ENCODE data around the gene KNSTRN.

Gene KNSTRN

GRCh38 chr15:40345867-40346578, 36.5 kb upstream of the KNSTRN start:
- peak overlapping the region; percentile 74 to 96 for H3K9ac ChIP-seq (ENCODE audit: low read depth in 1 of 2, low read length in 2 of 2)
- peaks cover 78 to 86% of the 10 kb centered on the region in 2 donors for H3K4me1 ChIP-seq (ENCODE audit: control insufficient read depth in 2 of 2, insufficient read depth in 2 of 2, low read length in 2 of 2)
- peak overlapping the region; percentile 100 for H3K27ac ChIP-seq (ENCODE audit: low read depth in 2 of 2, low read length in 2 of 2)
- no peaks in the 10 kb centered on the region for H3K27me3 ChIP-seq (ENCODE audit: control insufficient read depth in 2 of 2, insufficient read depth in 2 of 2, low read length in 2 of 2)
- peak overlapping the region; percentile 37 to 56 for H3K4me3 ChIP-seq (ENCODE audit: low read length in 2 of 2)
- no peaks in the 10 kb centered on the region for H3K9me3 ChIP-seq (ENCODE audit: control insufficient read depth in 2 of 2, low read length in 2 of 2)
- no peaks in the 10 kb centered on the region for H3K36me3 ChIP-seq (ENCODE audit: control insufficient read depth in 2 of 2, insufficient read depth in 2 of 2, low read length in 2 of 2)

DNA sequence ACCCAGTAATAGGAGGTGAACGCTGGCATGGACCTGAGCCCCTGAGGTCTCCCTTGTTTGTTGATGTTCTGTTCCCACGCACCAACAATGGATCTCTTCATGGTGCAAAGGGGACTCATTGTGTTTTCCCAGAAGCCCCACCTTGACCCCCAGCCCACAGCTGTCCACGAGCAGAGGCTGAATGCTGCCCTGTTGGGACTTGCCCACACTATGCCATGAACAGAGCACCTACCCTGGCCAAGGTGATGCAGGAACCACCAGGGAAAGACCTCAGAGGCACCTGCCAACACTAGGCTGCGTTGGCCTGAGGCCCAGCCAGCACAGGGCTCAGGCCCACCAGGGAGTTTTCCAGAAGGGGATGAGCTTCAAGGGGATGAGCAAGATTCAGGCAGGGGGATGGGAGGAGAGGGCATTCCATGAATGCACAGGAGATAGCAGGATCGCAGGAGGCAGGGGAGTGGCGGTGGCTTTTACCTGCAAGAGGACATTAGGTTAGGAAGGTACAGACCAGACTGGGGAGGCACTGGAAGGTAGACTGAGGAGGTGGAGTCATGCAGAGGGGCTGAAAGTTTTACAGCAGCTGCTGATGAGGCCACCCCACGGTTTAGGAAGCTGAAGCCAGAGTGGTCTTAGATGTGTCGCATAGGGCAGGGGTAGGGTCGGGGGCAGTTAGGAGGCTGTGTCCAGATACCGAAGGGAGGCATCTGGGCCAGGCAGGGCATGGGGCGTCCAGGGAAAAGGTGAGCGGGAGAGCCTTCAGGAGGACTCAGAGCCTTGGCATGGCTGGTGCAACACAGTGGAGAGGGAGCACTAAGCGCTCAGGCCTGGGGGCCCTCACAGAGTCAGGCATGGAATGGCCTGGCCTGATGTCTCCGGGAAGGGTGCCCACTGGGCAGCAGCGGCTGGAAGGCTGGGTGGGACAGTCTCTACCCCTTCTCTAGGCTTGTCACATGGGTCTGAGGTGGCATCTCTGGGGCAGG, 35.7 kb upstream of the KNSTRN start:
- H3K4me1 ChIP-seq (ENCODE audit: control insufficient read depth in 2 of 2, insufficient read depth in 2 of 2, low read length in 2 of 2), result peaks cover 70 to 78% of the 10 kb centered on the region in 2 donors
- no peaks in the 10 kb centered on the region for H3K9me3 ChIP-seq (ENCODE audit: control insufficient read depth in 2 of 2, low read length in 2 of 2)
- H3K9ac ChIP-seq (ENCODE audit: low read depth in 1 of 2, low read length in 2 of 2), result peak overlapping the region; percentile 74 to 96
- no peaks in the 10 kb centered on the region for H3K27me3 ChIP-seq (ENCODE audit: control insufficient read depth in 2 of 2, insufficient read depth in 2 of 2, low read length in 2 of 2)
- H3K4me3 ChIP-seq (ENCODE audit: low read length in 2 of 2), result peak overlapping the region; percentile 46 to 56
- H3K27ac ChIP-seq (ENCODE audit: low read depth in 2 of 2, low read length in 2 of 2), result peak overlapping the region; percentile 100
- H3K36me3 ChIP-seq (ENCODE audit: control insufficient read depth in 2 of 2, insufficient read depth in 2 of 2, low read length in 2 of 2), result no peaks in the 10 kb centered on the region

GRCh38 chr15:40347559-40348473, 34.7 kb upstream of the KNSTRN start:
- Histone ChIP-seq H3K4me3 (ENCODE audit: low read length in 2 of 2) (peak overlapping the region; percentile 39 to 61), H3K9me3 (ENCODE audit: control insufficient read depth in 2 of 2, low read length in 2 of 2) (no peaks in the 10 kb centered on the region), H3K36me3 (ENCODE audit: control insufficient read depth in 2 of 2, insufficient read depth in 2 of 2, low read length in 2 of 2) (peaks cover 0 to 7% of the 10 kb centered on the region in 2 donors), H3K4me1 (ENCODE audit: control insufficient read depth in 2 of 2, insufficient read depth in 2 of 2, low read length in 2 of 2) (peaks cover 64 to 70% of the 10 kb centered on the region in 2 donors), H3K27me3 (ENCODE audit: control insufficient read depth in 2 of 2, insufficient read depth in 2 of 2, low read length in 2 of 2) (no peaks in the 10 kb centered on the region), H3K9ac (ENCODE audit: low read depth in 1 of 2, low read length in 2 of 2) (peak overlapping the region; percentile 78 to 96), H3K27ac (ENCODE audit: low read depth in 2 of 2, low read length in 2 of 2) (peak overlapping the region; percentile 100)

DNA sequence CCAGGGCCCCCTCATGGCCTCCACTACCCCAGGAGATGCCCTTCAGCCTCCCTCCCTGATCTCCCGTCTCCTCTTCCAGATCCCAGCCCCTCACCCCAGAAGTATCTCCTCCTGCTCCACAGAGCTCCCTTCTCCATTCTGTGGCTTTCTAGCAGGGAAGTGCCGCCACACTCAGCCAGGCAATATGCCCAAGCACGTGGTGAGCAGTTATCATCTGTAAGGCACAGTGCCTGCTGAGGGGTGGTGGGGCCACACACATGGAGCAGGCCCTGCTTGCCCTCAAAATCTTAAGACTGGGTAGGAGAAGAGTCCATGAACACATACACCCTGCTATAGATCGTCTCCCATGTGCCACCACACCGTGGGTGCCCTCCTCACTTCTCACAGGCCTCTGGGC, 34.0 kb upstream of the KNSTRN start:
- H3K4me1 ChIP-seq (ENCODE audit: control insufficient read depth in 2 of 2, insufficient read depth in 2 of 2, low read length in 2 of 2), result peaks cover 58 to 66% of the 10 kb centered on the region in 2 donors
- peak overlapping the region; percentile 2 to 61 for H3K4me3 ChIP-seq (ENCODE audit: low read length in 2 of 2)
- no peaks in the 10 kb centered on the region for H3K27me3 ChIP-seq (ENCODE audit: control insufficient read depth in 2 of 2, insufficient read depth in 2 of 2, low read length in 2 of 2)
- H3K9me3 ChIP-seq (ENCODE audit: control insufficient read depth in 2 of 2, low read length in 2 of 2), result no peaks in the 10 kb centered on the region
- H3K36me3 ChIP-seq (ENCODE audit: control insufficient read depth in 2 of 2, insufficient read depth in 2 of 2, low read length in 2 of 2), result peaks cover 4 to 13% of the 10 kb centered on the region in 2 donors
- H3K27ac ChIP-seq (ENCODE audit: low read depth in 2 of 2, low read length in 2 of 2), result peak overlapping the region; percentile 100
- peak overlapping the region; percentile 78 to 96 for H3K9ac ChIP-seq (ENCODE audit: low read depth in 1 of 2, low read length in 2 of 2)

DNA sequence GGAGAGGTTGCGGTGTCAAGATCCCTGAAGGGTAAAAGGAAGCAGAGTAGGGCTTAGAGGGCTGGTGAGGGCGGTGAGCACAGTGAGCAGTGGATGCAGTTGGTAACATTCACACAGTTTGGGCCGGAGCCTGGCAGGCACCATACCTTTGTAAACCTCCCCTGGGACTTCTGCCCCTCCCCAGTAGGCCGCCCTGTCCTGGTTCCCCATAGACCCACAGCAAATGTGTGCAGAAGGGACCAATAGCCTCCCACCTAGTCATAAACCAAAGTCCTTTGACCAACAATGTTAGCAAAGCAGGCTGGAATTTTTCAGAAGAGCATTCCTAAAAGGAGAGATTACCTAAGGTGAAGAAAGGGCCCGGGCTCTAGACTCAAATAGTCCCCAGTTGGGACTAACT, 33.4 kb upstream of the KNSTRN start:
- peak overlapping the region; percentile 61 to 91 for H3K4me3 ChIP-seq (ENCODE audit: low read length in 2 of 2)
- peak overlapping the region; percentile 78 to 96 for H3K9ac ChIP-seq (ENCODE audit: low read depth in 1 of 2, low read length in 2 of 2)
- peak overlapping the region; percentile 100 for H3K27ac ChIP-seq (ENCODE audit: low read depth in 2 of 2, low read length in 2 of 2)
- peaks cover 9 to 18% of the 10 kb centered on the region in 2 donors for H3K36me3 ChIP-seq (ENCODE audit: control insufficient read depth in 2 of 2, insufficient read depth in 2 of 2, low read length in 2 of 2)
- no peaks in the 10 kb centered on the region for H3K27me3 ChIP-seq (ENCODE audit: control insufficient read depth in 2 of 2, insufficient read depth in 2 of 2, low read length in 2 of 2)
- H3K4me1 ChIP-seq (ENCODE audit: control insufficient read depth in 2 of 2, insufficient read depth in 2 of 2, low read length in 2 of 2), result peaks cover 58 to 65% of the 10 kb centered on the region in 2 donors
- no peaks in the 10 kb centered on the region for H3K9me3 ChIP-seq (ENCODE audit: control insufficient read depth in 2 of 2, low read length in 2 of 2)

DNA sequence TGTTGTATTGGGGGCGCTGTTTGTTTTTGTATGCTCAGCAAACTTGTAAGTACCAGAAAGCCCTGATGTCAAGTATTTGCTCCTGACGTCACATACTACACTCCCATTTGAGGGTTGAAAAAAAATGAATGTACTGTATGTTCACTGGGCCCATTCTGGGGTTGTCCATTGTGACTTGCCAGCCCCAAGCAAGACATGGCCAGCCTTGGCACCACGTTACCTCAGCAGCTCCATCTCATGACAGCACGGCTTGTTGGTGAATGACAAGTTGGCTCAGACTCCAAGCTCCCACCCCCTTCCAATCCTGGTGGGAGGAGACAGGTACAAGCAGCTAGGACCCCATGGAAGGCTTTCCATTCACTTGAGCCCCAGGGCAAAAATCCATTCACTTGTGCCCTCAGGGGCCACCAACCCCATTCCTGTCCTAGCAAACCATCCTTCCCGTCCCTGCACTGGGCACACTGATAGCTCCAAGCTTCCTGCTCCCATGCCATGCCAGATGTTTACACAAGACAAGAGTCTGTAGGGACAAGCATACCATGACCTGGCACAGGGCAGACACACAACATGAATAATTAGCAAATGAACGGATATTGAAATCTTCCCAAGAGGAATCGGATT, 30.1 kb upstream of the KNSTRN start:
- H3K9ac ChIP-seq (ENCODE audit: low read depth in 1 of 2, low read length in 2 of 2), result peak overlapping the region; percentile 73 to 96
- H3K4me1 ChIP-seq (ENCODE audit: control insufficient read depth in 2 of 2, insufficient read depth in 2 of 2, low read length in 2 of 2), result peaks cover 46 to 60% of the 10 kb centered on the region in 2 donors
- peak overlapping the region; percentile 77 to 91 for H3K4me3 ChIP-seq (ENCODE audit: low read length in 2 of 2)
- no peaks in the 10 kb centered on the region for H3K27me3 ChIP-seq (ENCODE audit: control insufficient read depth in 2 of 2, insufficient read depth in 2 of 2, low read length in 2 of 2)
- H3K27ac ChIP-seq (ENCODE audit: low read depth in 2 of 2, low read length in 2 of 2), result peak overlapping the region; percentile 98 to 100
- no peaks in the 10 kb centered on the region for H3K9me3 ChIP-seq (ENCODE audit: control insufficient read depth in 2 of 2, low read length in 2 of 2)
- H3K36me3 ChIP-seq (ENCODE audit: control insufficient read depth in 2 of 2, insufficient read depth in 2 of 2, low read length in 2 of 2), result peaks cover 31 to 44% of the 10 kb centered on the region in 2 donors

GRCh38 chr15:40353697-40354096, 28.8 kb upstream of the KNSTRN start:
- Histone ChIP-seq H3K9ac (ENCODE audit: low read depth in 1 of 2, low read length in 2 of 2) (peak overlapping the region; percentile 79 to 96), H3K4me1 (ENCODE audit: control insufficient read depth in 2 of 2, insufficient read depth in 2 of 2, low read length in 2 of 2) (peaks cover 47 to 49% of the 10 kb centered on the region in 2 donors), H3K27ac (ENCODE audit: low read depth in 2 of 2, low read length in 2 of 2) (peak overlapping the region; percentile 98 to 100), H3K27me3 (ENCODE audit: control insufficient read depth in 2 of 2, insufficient read depth in 2 of 2, low read length in 2 of 2) (no peaks in the 10 kb centered on the region), H3K36me3 (ENCODE audit: control insufficient read depth in 2 of 2, insufficient read depth in 2 of 2, low read length in 2 of 2) (peaks cover 31 to 44% of the 10 kb centered on the region in 2 donors), H3K9me3 (ENCODE audit: control insufficient read depth in 2 of 2, low read length in 2 of 2) (no peaks in the 10 kb centered on the region), H3K4me3 (ENCODE audit: low read length in 2 of 2) (peak overlapping the region; percentile 77 to 91)

- Histone ChIP-seq H3K9ac (ENCODE audit: low read depth in 1 of 2, low read length in 2 of 2) (peak overlapping the region; percentile 79 to 96), H3K4me3 (ENCODE audit: low read length in 2 of 2) (peak overlapping the region; percentile 77 to 91), H3K36me3 (ENCODE audit: control insufficient read depth in 2 of 2, insufficient read depth in 2 of 2, low read length in 2 of 2) (peaks cover 31 to 44% of the 10 kb centered on the region in 2 donors), H3K27ac (ENCODE audit: low read depth in 2 of 2, low read length in 2 of 2) (peak overlapping the region; percentile 98 to 100), H3K9me3 (ENCODE audit: control insufficient read depth in 2 of 2, low read length in 2 of 2) (no peaks in the 10 kb centered on the region), H3K4me1 (ENCODE audit: control insufficient read depth in 2 of 2, insufficient read depth in 2 of 2, low read length in 2 of 2) (peaks cover 43 to 44% of the 10 kb centered on the region in 2 donors), H3K27me3 (ENCODE audit: control insufficient read depth in 2 of 2, insufficient read depth in 2 of 2, low read length in 2 of 2) (no peaks in the 10 kb centered on the region)
Observed at GRCh38 chr15:40354408-40355171, 27.9 kb upstream of the KNSTRN start.
